Activated T-helper 2 cell treated with anti-CD3 and anti-CD28 coated beads, Interferon-gamma antibody, Interleukin-2, Interleukin-4, amounts not matched to agents 10 μg/mL and 5 μg/mL and 100 μg/mL, durations not matched to agents 14 hours and 24 hours and 36 hours (primary cell): ENCODE results near the gene AQP2. TPM values are rescaled to one million over a fixed set of nuclear protein-coding genes. Genes with fewer than 3 reads are reported as not detected.
"Not testable (repeated sequence)": the region's sequence is repeated elsewhere in the genome, so short reads cannot be mapped to it uniquely, and the experiment has no call there.

Experiments used
- DNase-seq: peaks from one replicate; pipeline ENCODE4 v3.0.0; 2021; ENCODE audit warnings: low spot score
- H3K27ac Mint-ChIP-seq: one replicate; pipeline ENCODE4 v1.8.0; 2021; ENCODE audit warnings: mixed read lengths
- H3K27me3 Mint-ChIP-seq: one replicate; pipeline ENCODE4 v1.8.0; 2021; ENCODE audit warnings: low read depth, mixed read lengths
- H3K36me3 Mint-ChIP-seq: one replicate; pipeline ENCODE4 v1.8.0; 2021; ENCODE audit warnings: low read depth, mixed read lengths
- H3K4me1 Mint-ChIP-seq: one replicate; pipeline ENCODE4 v1.8.0; 2021; ENCODE audit warnings: low read depth, mixed read lengths
- H3K4me3 Mint-ChIP-seq: one replicate; pipeline ENCODE4 v1.8.0; 2021; ENCODE audit warnings: low read depth, mild to moderate bottlenecking, moderate library complexity, mixed read lengths
- H3K9me3 Mint-ChIP-seq: one replicate; pipeline ENCODE4 v1.8.0; 2021; ENCODE audit warnings: mixed read lengths
- intact Hi-C: fragments of 100-400 bp; cut with micrococcal nuclease; formaldehyde crosslinking; loops from one replicate; pipeline ENCODE4 v1.15.1; 2023
- total RNA-seq: library from RNA; stranded (reverse); gene quantifications from 2 replicates; pipeline ENCODE4 v1.2.3, GENCODE V29; 2022

The AQP2 gene
- total RNA-seq, 1 donor from 2014 or later: not detected

GRCh38 chr12:49974677-49975317, 24.3 kb downstream of the AQP2 start:
- no peak for DNase-seq
- no peak overlapping the region for H3K27ac Mint-ChIP-seq
- H3K4me1 Mint-ChIP-seq: peaks cover 1% of the 10 kb centered on the region
- H3K27me3 Mint-ChIP-seq: no peaks in the 10 kb centered on the region
- H3K9me3 Mint-ChIP-seq: no peaks in the 10 kb centered on the region
- no peaks in the 10 kb centered on the region for H3K36me3 Mint-ChIP-seq
- no peak overlapping the region for H3K4me3 Mint-ChIP-seq
- intact Hi-C loops: no loop called here

GRCh38 chr12:49975318-49975761, 24.8 kb downstream of the AQP2 start:
- intact Hi-C loops: no loop called here
- H3K4me3 Mint-ChIP-seq: no peak overlapping the region
- no peak for DNase-seq
- H3K4me1 Mint-ChIP-seq: peaks cover 3% of the 10 kb centered on the region
- H3K27me3 Mint-ChIP-seq: no peaks in the 10 kb centered on the region
- H3K27ac Mint-ChIP-seq: no peak overlapping the region
- H3K9me3 Mint-ChIP-seq: no peaks in the 10 kb centered on the region
- no peaks in the 10 kb centered on the region for H3K36me3 Mint-ChIP-seq

GRCh38 chr12:49976557-49976956, 26.0 kb downstream of the AQP2 start:
- intact Hi-C loops: no loop called here
- no peaks in the 10 kb centered on the region for H3K27me3 Mint-ChIP-seq

GRCh38 chr12:49978125-49978524, 27.6 kb downstream of the AQP2 start:
- H3K4me1 Mint-ChIP-seq: peaks cover 3% of the 10 kb centered on the region
- H3K27me3 Mint-ChIP-seq: no peaks in the 10 kb centered on the region
- no peaks in the 10 kb centered on the region for H3K9me3 Mint-ChIP-seq
- no peak for DNase-seq
- H3K4me3 Mint-ChIP-seq: no peak overlapping the region
- H3K27ac Mint-ChIP-seq: no peak overlapping the region
- H3K36me3 Mint-ChIP-seq: no peaks in the 10 kb centered on the region
- intact Hi-C loops: no loop called here

More at GRCh38 chr12:49976557-49976956, 26.0 kb downstream of the AQP2 start:
- H3K9me3 Mint-ChIP-seq: no peaks in the 10 kb centered on the region
- H3K4me3 Mint-ChIP-seq: no peak overlapping the region
- H3K36me3 Mint-ChIP-seq: no peaks in the 10 kb centered on the region
- no peak overlapping the region for H3K27ac Mint-ChIP-seq
- peaks cover 3% of the 10 kb centered on the region for H3K4me1 Mint-ChIP-seq
- DNase-seq: no peak

GRCh38 chr12:49979016-49979586, 28.6 kb downstream of the AQP2 start:
- H3K36me3 Mint-ChIP-seq: no peaks in the 10 kb centered on the region
- H3K9me3 Mint-ChIP-seq: no peaks in the 10 kb centered on the region
- intact Hi-C loops: no loop called here
- H3K4me3 Mint-ChIP-seq: no peak overlapping the region
- no peak for DNase-seq
- H3K4me1 Mint-ChIP-seq: peaks cover 3% of the 10 kb centered on the region
- H3K27me3 Mint-ChIP-seq: no peaks in the 10 kb centered on the region
- no peak overlapping the region for H3K27ac Mint-ChIP-seq

- no peak for DNase-seq
- Mint-ChIP-seq H3K9me3 (no peaks in the 10 kb centered on the region), H3K4me3 (no peak overlapping the region), H3K27me3 (no peaks in the 10 kb centered on the region), H3K36me3 (peaks cover 6% of the 10 kb centered on the region), H3K4me1 (peaks cover 5% of the 10 kb centered on the region), H3K27ac (no peak overlapping the region)
- intact Hi-C loops: no loop called here
Measured at GRCh38 chr12:49979791-49980190, 29.3 kb downstream of the AQP2 start.

GRCh38 chr12:49980501-49981349, 30.2 kb downstream of the AQP2 start:
- intact Hi-C loops: no loop called here
- Mint-ChIP-seq H3K4me3 (no peak overlapping the region), H3K27me3 (no peaks in the 10 kb centered on the region), H3K36me3 (peaks cover 13% of the 10 kb centered on the region), H3K9me3 (no peaks in the 10 kb centered on the region), H3K27ac (no peak overlapping the region), H3K4me1 (peaks cover 5% of the 10 kb centered on the region)
- no peak for DNase-seq

- Mint-ChIP-seq H3K36me3 (peaks cover 22% of the 10 kb centered on the region), H3K9me3 (no peaks in the 10 kb centered on the region), H3K27me3 (no peaks in the 10 kb centered on the region), H3K27ac (no peak overlapping the region), H3K4me1 (peaks cover 8% of the 10 kb centered on the region), H3K4me3 (no peak overlapping the region)
- no peak for DNase-seq
- intact Hi-C loops: no loop called here
Measured at GRCh38 chr12:49982246-49983087, 31.9 kb downstream of the AQP2 start.

- intact Hi-C loops: no loop called here
- H3K4me3 Mint-ChIP-seq: no peak overlapping the region
- H3K27ac Mint-ChIP-seq: no peak overlapping the region
Measured at GRCh38 chr12:49983892-49984291, 33.4 kb downstream of the AQP2 start.

GRCh38 chr12:49984476-49985359, 34.2 kb downstream of the AQP2 start:
- peaks cover 39% of the 10 kb centered on the region for H3K36me3 Mint-ChIP-seq
- peaks cover 8% of the 10 kb centered on the region for H3K4me1 Mint-ChIP-seq
- intact Hi-C loops: no loop called here
- no peaks in the 10 kb centered on the region for H3K9me3 Mint-ChIP-seq
- no peak for DNase-seq
- H3K27me3 Mint-ChIP-seq: no peaks in the 10 kb centered on the region
- H3K27ac Mint-ChIP-seq: no peak overlapping the region
- no peak overlapping the region for H3K4me3 Mint-ChIP-seq

More at GRCh38 chr12:49983892-49984291, 33.4 kb downstream of the AQP2 start:
- peaks cover 34% of the 10 kb centered on the region for H3K36me3 Mint-ChIP-seq
- peaks cover 8% of the 10 kb centered on the region for H3K4me1 Mint-ChIP-seq
- no peak for DNase-seq
- H3K9me3 Mint-ChIP-seq: no peaks in the 10 kb centered on the region
- H3K27me3 Mint-ChIP-seq: no peaks in the 10 kb centered on the region

- peaks cover 5% of the 10 kb centered on the region for H3K4me1 Mint-ChIP-seq
- H3K36me3 Mint-ChIP-seq: peaks cover 50% of the 10 kb centered on the region
- peak overlapping the region; percentile 14 for H3K27ac Mint-ChIP-seq
- no peaks in the 10 kb centered on the region for H3K27me3 Mint-ChIP-seq
- intact Hi-C loops: no loop called here
- H3K9me3 Mint-ChIP-seq: no peaks in the 10 kb centered on the region
- no peak overlapping the region for H3K4me3 Mint-ChIP-seq
- no peak for DNase-seq
Measured at GRCh38 chr12:49985981-49986380, 35.4 kb downstream of the AQP2 start.

- H3K36me3 Mint-ChIP-seq: peaks cover 51% of the 10 kb centered on the region
- H3K9me3 Mint-ChIP-seq, H3K27me3 Mint-ChIP-seq, DNase-seq, H3K4me3 Mint-ChIP-seq, H3K4me1 Mint-ChIP-seq, intact Hi-C loops: not testable (repeated sequence)
- peak overlapping the region; percentile 64 for H3K27ac Mint-ChIP-seq
Measured at GRCh38 chr12:49986476-49986875, 35.9 kb downstream of the AQP2 start.
